NCI-H1092 treated with DMSO at 0.1 percent for 48 hours (cell line): ENCODE measurements around the gene LTC4S.
"Not testable (repeated sequence)": the region's sequence is repeated elsewhere in the genome, so short reads cannot be mapped to it uniquely, and the experiment has no call there.

Experiments
- DNase-seq: peaks from one replicate; lab custom pipeline; 2025; lab: John Stamatoyannopoulos, UW

The LTC4S gene, protein sequence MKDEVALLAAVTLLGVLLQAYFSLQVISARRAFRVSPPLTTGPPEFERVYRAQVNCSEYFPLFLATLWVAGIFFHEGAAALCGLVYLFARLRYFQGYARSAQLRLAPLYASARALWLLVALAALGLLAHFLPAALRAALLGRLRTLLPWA

DNA sequence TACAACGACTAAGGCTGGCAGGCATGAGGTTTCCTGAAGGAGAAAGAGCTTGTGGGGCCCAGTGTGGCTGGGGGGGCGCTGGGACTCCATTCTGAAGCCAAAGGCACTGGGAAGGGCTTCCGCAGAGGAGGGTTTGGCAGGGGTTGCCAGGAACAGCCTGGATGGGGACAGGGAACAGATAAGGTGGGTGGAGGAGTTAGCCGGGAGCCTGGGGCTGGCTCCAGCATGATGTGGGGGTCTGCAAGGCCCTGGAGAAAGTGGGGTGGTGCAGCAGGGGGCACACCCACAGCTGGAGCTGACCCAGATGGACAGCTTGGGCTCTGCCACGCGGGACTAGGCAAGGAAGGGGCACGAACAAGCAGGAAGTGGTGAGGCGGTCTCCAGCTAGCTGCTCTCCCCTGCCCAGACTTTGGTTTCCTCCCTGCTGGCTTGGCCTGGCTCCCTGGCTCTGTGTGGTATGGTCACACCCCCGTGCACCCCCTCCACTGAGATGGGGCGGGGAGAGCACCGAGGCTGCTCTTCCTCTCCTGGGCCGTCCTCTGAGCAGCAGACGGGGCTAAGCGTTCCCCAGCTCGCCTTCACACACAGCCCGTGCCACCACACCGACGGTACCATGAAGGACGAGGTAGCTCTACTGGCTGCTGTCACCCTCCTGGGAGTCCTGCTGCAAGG, at the start of gene LTC4S:
Gene LTC4S, plus strand, starts transcription at position 519 of the 672 bp plus-strand sequence. Its CDS starts 95 bp downstream, at position 614.
- DNase-seq: no peak

DNA sequence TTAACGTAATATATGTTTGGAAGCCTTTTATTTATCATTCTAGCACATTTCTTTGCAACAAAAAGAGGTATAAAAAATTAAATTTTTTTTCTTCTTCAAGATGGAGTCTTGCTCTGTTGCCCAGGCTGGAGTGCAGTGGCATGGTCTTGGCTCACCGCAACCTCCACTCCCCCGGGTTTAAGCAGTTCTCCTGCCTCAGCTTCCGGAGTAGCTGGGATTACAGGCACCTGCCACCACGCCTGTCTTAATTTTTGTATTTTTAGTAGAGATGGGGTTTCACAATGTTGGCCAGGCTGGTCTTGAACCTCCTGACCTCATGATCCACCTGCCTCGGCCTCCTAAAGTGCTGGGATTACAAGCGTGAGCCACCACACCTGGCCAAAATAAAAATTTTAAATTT, 49.7 kb upstream of the LTC4S start:
- DNase-seq: not testable (repeated sequence)

DNA sequence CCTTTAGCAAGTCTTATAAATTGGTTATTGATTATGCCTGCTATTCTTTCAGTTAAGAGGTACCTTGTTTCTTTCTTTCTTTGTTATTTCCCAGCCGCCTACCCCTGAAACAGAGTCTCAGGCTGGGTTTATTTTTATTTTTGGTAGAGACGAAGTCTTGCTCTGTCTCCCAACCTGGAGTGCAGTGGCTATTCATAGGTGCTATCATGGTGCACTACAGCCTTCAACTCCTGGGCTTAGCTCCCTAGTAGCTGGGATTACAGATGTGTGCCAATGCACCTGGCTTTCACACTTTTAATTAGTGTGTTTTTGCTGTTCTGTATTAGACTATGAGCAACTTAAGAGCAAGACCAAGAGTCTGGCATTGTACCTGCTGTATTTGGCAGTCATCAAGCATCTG, 46.9 kb upstream of the LTC4S start:
- no peak for DNase-seq

DNA sequence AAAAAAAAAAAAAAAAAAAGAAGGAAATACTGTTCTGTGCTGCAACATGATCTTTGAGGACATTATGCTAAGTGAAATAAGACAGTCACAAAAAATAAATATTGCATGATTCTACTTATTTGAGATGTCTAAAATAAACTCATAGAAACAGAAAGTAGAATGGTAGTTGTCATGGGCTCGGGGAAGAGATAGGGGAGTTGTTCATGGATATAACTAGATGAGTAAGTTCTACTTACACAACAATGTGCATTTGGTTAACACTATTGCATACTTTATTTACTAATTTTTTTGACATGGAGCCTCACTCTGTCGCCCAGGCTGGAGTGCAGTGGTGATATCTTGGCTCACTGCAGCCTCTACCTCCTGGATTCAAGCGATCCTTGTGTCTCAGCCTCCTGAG, 46.0 kb upstream of the LTC4S start:
- DNase-seq: no peak

DNA sequence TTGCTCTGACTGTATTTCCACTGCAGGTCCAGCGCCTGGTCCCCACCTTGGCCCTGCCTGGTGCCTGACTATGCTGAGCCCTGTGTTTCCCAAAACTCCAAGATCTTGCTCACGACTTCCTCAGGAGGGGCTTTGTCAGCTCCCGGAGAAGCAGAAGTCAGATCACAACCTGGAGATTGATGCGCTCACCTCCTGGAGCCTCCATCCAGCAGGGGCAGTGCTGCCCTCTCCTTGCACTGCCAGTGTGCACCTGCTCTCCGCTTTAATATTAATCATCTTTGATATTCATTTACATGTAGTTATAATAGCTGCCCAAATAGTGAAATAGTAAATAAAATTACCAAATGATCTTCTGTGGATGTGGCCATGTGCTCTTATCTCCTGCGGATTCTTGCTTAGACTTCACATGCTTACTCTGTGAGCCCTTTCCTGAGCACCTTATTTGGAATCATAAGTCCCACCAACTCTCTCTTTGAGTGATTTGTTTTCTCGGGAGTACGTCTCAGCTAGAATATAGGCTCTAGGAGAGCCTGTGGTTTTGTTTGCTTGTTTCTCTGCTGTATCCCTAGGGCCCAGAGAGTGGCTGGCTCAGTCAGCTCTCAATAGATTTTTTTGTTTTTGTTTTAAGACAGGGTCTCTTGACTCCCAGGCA, 43.8 kb upstream of the LTC4S start:
- DNase-seq: no peak

DNA sequence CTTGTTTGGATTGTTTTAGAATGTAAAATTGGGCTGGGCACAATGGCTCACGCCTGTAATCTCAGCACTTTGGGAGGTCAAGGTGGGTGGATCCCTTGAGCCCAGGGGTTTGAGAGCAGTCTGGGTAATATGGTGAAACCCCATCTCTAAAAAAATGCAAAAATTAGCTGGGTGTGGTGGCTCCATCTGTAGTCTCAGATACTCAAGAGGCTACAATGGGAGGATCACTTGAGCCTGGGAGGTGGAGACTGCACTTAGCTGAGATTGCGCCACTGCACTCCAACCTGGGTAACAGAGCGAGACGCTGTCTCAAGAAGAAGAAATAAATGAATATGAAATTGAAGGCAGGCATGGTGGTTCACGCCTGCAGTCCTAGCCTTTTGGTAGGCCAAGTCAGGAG, 39.8 kb upstream of the LTC4S start:
- DNase-seq: no peak

DNA sequence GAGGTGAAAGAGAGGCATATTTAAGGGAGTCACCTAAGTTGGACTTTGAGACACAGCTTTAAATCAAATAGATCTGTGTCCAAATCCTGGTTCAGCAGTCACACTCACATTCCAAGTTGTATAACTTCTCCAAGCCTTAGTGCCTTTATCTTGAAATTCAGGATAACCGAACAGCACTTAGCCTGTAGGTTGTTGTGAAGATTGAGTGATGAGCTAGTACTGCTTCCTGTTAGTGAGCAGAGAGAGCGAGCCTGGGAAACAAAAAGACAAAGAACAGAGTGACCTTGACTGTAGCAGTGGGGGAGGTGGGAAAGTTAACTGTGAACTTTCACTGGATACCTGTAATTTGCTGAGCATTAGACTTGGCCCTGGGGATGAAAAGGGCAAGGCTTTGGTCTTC, 38.8 kb upstream of the LTC4S start:
- no peak for DNase-seq

DNA sequence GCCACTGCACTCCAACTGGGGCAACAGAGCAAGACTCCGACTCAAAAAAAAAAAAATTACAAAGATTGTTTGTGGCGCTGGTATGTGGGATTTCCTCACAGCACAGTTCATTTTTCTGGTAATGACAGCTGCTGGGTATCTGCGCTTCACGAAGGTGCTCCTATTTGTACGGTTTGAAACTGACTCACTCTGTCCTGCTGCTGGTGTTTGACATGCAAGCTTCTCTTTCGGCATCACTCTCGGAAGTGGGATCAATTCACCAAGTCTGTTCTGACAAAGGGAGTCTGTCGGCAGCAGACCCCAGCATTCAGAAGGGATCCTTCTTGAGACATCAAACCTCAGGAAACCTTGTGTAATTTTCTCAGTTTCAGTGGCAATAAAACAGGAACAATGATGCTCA, 34.8 kb upstream of the LTC4S start:
- DNase-seq: no peak

DNA sequence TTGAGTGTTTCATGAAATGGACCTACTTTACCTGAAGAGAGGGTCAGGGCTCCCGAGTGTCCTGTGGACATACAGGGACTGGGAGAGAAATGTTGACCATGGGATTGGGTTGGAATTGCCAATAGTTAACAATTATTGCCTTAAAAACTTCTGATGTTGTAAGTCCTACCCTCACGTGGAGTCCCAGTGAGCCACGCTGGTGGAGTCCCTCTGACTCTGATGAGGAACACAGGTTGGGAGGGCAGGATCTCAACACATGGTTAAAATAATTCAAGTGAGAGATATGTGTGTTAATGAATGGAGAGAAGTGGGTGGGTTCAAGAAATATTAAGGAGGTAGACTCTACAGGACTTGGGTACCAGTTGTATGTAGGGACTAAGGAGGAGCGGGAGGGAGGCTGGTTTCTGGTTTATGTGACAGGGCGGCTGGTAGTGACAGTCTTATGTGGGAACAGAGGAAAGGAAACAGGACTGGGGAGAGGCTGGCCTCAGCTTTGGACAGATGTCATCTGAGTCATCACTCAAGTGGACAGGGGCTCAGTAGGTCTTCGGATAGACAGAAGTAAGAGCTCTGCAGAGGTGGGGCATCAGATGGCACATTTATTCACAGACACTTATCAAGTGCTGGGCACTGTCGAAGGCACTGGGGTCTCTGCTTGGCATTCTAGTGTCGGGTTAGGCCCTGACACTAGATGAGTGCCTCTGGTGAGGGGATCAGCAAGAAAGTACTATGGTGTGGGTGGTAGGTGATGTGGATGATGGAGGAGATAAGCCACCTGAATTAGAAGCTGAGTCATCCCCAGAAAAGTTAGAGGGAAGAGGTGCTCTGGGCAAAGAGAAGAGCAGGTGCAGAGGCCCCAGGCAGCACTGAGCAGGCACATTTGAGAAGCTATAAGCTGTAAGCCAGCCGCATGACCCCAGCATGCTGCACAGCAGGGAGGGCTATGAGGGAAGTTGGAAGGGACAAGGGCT, 33.9 kb upstream of the LTC4S start:
- DNase-seq: no peak

DNA sequence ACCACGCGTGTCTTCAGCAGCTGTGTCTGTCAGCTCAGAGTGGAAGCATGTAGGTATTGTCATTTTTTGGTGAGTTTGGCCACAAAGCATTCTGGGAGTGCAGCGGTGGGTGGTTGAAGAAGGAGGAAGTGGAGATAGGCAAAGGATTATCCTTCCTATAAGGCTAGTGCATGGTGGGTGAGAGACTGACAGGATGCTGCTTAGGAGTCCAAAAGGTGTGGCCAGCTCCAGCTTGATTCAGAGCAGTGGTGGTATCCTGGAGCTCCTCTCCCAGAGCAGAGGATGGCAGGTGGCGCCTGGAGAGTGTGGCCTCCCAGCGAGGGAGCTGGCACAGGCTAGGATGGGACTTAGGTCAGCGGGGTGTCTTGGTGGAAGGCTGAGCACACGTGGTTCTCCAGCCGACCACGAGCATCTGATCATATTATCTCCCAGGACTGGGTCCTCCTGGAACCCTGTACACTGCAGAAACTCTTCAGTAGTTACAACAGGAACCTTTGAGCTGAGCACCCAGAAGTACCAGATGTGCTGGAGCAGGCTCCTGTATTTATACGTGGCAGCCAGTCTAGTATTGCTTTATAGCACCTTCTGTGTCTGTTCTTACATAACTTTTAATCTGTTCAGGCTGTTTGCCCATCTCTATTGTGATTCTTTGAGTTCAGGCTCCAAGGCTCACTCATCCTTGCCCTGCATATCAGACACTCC, 31.6 kb upstream of the LTC4S start:
- DNase-seq: peak; percentile 26

DNA sequence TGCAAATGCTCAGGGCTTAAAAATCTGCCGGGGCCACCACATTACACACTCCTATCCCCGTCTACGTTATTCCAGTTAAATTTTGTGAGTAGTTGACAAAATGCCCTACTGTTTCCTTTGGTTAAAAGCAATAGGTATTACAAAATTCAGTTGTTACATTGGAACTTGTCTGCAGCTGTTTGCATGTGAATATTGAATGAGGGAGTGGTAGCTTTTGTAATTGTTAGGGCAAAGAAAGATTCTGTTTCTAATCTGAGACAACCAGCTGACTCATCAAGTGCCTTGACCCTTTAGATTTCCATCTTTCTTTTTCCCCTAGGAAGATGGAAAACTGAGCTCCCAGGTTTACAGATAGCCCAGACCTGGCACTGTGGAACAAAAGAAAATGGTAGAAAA, 31.0 kb upstream of the LTC4S start:
- DNase-seq: no peak

DNA sequence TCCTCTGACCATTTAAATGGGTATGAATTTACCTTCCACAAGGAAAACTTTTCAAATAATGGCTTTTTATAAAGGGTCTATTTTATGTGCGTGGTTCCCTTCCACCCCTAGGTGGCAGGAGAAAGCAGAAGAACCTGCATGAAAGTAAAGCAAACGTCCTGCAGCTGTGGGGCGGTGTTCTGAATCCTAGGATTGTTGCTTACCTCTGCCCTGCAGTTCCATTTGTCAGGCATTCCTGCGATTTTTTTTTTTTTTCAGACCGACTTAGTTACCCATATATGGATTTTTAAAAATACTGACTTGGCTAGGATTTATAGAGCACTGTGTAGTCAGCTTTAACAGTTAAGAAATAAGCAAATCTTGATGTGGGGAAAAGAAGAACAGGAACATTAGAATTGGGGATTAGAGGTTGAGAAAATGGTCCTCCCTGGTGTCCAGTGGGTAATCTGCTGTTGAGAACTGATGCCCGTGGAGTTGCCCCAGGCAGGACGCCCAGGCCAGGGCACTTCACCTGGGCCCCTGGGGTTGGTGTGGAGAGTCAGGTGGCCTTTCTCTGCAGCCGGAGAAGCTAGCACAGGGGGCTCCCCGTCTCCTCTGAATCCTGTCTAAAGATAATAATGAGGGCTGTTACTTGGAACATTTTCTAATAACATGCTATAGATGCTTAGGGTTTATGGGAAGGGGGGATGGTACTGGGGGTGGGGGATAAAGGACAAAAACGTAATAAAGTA, 30.4 kb upstream of the LTC4S start:
- DNase-seq: peak; percentile 0

DNA sequence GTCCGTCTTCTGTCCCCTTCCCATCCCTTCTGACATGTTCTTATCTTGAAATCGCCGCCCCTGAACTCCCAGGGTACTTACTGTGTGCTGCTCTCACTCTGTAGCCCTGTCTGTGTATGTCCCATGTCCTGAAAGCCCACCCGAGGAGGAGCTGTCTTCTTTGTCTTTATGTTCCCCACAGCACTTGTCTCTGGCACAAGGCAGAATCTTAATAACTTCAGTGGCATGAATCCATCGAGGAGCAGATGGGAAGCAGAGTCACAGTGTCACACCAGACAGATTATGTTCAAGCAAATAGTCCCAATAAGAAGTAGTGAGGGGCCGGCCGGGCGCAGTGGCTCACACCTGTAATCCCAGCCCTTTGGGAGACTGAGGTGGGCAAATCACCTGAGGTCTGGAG, 29.7 kb upstream of the LTC4S start:
- no peak for DNase-seq

DNA sequence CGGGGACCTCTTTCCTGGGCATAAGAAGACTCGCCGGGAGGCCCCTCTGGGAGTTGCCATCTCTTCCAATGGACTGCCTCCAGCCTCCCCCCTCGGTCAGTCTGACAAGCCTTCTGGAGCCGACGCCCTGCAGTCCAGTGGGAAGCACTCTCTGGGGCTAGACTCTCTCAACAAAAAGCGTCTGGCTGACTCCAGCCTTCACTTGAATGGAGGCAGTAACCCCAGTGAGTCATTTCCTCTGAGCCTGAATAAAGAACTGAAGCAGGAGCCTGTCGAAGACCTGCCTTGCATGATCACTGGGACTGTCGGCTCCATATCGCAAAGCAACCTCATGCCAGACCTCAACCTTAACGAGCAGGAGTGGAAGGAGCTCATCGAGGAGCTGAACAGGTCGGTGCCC, 28.4 kb upstream of the LTC4S start:
- DNase-seq: no peak

DNA sequence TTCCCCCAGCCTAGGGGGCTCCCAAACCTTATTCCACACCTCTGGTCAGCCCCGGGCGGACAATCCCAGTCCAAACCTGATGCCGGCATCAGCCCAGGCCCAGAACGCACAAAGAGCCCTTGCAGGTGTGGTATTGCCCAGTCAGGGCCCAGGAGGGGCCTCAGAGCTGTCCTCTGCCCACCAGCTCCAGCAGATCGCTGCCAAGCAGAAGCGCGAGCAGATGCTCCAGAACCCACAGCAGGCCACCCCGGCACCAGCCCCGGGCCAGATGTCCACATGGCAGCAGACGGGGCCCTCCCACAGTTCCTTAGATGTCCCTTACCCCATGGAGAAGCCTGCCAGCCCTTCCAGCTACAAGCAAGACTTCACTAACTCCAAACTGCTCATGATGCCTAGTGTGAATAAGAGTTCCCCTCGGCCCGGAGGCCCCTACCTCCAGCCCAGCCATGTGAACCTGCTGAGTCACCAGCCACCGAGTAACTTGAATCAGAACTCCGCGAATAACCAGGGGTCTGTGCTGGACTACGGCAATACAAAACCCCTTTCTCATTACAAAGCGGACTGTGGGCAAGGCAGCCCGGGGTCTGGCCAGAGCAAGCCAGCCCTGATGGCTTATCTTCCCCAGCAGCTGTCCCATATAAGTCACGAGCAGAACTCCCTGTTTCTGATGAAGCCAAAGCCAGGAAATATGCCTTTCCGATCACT, 27.6 kb upstream of the LTC4S start:
- no peak for DNase-seq

DNA sequence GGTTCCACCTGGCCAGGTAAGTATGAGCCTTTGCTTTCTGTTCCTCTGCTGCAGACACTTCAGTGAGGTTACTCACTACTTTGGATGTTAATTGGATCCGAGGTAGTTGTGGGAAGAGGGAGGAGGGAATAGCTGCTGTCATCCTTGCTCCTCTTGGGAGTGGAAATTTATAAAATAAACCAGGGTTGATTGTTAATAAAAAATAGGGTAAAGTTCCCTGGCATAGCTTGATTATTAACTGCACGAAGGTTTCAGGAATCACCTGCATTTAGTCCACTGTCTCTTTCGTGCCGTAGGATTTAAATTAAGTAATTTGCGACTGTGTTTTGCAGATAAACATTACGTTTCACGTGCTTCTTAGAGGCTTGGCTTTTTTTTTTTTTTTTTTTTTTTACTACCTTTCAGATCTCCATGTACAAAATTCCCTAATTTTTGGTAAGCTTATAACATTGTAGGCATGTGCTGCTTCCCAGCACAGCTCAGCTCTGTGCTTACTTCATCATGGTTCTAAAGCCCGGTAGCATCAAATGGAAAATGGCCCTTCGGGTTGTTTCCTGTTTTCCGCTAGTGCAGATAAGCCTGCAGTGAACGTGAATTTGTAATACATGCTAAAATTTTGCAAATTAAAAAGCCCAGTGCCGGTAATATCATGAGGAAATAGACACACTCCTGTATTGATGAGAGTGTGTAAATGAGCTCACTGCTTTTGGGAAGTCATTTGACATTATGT, 26.9 kb upstream of the LTC4S start:
- DNase-seq: no peak

DNA sequence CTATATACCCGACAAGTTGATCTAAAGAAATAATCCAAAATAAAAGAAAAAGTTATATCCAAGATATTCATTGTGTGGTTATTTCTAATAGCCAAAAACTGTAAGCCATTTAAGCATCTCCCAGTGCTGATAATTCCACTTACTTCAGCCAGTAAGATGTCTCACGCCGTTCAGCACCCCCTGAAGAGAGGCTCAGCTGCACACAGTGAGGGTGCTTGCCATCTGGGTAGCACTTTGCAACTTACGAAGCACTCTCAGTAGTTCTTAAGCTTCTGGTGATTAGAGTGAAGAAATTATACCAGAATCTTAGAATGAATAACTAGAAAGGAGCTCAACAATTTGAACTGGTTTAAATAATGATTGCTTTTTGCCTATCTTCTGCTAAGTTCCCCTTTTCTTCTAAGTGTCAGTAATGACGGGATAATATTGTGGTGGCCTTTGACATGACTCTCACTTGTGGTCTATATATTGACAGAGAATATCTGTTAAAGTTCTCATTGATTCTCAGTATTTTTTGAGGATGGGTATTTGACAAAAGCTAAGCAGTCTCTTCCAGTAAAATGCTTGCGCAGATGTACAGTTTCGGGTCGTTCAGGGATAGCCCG, 26.2 kb upstream of the LTC4S start:
- DNase-seq: no peak

DNA sequence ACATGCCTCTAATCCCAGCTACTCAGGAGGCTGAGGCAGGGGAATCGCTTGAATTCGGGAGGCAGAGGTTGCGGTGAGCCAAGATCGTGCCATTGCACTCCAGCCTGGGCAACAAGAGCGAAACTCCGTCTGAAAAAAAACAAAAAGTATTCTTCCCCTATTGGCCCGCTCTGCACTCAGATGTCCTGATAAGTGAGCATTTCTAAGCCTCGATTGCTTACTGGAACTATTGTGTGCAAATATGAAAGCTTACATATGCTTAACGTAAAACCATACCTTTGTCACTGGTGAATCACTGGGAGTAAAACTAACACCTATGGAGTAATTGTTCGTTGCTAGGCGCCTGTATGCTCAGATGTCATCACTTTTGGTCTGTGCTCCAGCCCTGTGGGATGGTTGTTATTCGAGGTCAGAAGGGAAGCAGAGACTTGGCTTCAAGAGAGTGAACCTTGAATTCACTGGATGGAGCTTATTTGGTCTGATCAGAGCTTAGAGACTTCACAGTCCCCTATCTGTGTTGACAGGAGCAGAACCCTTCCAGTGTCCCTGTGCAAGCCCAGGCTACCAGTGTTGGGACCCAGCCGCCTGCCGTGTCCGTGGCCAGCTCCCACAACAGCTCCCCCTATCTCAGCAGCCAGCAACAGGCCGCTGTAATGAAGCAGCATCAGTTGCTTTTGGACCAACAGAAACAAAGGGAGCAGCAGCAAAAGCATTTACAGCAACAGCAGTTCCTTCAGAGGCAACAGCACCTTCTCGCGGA, 25.3 kb upstream of the LTC4S start:
- DNase-seq: no peak

DNA sequence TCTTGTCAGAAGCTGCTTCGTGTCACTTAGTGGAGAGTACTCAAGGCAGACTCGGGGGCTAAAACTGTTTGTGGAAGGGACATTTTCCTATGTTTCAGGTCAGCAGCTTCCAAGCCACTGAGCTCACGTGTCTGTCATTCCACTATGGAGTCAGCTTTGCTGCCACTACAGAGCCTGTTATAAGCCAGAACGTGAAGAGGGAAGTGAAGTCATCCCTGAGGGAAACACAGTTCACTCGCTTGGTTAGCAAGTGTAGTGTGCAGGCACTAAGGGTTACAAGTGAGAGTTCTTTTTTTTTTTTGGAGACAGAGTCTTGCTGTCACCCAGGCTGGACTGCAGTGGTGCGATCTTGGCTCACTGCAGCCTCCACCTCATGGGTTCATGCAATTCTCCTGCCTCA, 24.5 kb upstream of the LTC4S start:
- DNase-seq: no peak
